B cell (primary cell): ENCODE data around the gene ELOVL1.

Experiments used
- EZH2 ChIP-seq: IDR thresholded peaks from 2 replicates; pipeline ENCODE4 v1.6.1; 2012; ENCODE audit warnings: borderline replicate concordance, low read depth, mild to moderate bottlenecking, moderate library complexity, low read length; ENCODE audit not compliant: insufficient read depth, poor library complexity, severe bottlenecking
- TF ChIP-seq, protein P1 (sequence below): fragments of 200-600 bp; IDR thresholded peaks from one replicate; pipeline ENCODE4 v1.8.0; 2022; ENCODE audit warnings: antibody characterized with exemption, mild to moderate bottlenecking

DNA sequence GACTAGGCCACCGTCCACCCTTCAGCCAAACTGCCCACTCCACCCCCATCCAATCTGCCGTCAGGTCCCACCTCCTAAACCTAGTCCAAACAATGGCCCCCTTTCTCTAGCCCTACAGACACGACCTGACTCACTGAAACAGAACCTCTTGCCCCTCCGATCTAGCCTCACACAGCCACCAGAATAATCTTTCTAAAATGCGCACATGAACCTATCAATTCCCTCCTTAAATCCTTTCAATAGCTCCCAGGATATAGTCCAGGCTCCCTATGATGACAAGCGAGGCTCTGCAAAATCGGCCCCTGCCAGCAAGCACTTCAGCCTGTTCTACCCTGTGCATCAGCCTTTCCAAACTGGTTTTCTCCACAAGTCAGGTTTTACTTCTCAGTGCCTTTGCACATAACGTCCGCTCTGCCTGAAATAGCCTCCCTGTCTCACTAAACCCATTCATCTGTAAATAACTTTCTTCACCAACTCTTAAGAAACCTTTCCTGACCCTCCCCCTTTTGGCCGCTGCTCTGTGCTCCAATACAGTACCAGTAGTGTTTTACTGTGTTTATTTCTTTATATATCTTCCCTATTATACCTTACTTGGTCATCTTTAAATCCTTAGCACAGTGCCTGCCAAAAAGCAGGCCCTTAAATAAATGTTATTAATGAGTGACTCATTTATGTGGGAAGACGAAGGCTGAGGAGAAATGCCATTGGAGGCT lies 18.1 kb downstream of the ELOVL1 start:
- TF ChIP-seq, protein P1, sequence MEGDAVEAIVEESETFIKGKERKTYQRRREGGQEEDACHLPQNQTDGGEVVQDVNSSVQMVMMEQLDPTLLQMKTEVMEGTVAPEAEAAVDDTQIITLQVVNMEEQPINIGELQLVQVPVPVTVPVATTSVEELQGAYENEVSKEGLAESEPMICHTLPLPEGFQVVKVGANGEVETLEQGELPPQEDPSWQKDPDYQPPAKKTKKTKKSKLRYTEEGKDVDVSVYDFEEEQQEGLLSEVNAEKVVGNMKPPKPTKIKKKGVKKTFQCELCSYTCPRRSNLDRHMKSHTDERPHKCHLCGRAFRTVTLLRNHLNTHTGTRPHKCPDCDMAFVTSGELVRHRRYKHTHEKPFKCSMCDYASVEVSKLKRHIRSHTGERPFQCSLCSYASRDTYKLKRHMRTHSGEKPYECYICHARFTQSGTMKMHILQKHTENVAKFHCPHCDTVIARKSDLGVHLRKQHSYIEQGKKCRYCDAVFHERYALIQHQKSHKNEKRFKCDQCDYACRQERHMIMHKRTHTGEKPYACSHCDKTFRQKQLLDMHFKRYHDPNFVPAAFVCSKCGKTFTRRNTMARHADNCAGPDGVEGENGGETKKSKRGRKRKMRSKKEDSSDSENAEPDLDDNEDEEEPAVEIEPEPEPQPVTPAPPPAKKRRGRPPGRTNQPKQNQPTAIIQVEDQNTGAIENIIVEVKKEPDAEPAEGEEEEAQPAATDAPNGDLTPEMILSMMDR: no peak
- no peak for TF ChIP-seq EZH2
